K562 (cell line): Measurements from ENCODE around the gene FRMD3. TPM values are rescaled to one million over a fixed set of nuclear protein-coding genes. Genes with fewer than 3 reads are reported as not detected.

Experiments used
- ATAC-seq: fragments of 200-7000 bp; cut with Tn5 transposase; 3 replicates; pipeline ENCODE4 v1.9.1; 2020; ENCODE audit warnings: moderate library complexity
- BruUV-seq: library from RNA; stranded (reverse); fragments of 400-500 nt; replicated peaks from 2 replicates; lab custom pipeline; 2021; lab: Mats Ljungman, UMichigan
- CTCF ChIA-PET: fragments of 300-600 bp; formaldehyde crosslinking; extraction: SDS; loops from one replicate; lab custom pipeline; 2021; ENCODE audit warnings: low intra/inter-chr PET ratio; lab: Yijun Ruan, JAX
- POLR2A ChIA-PET: fragments of 300-600, 350-650 bp; sonication (Branson Sonifier 250); formaldehyde crosslinking; extraction: SDS; loops from one replicate; lab custom pipeline; 2021; ENCODE audit warnings: antibody characterized with exemption, inconsistent platforms; lab: Yijun Ruan, JAX
- DNase-seq, 4 experiments: peaks; one replicate each; pipeline versions ENCODE4 v3.0.0 to v3.0.0-alpha.2; 2011 to 2018; ENCODE audit warnings: low spot score in 3 of 4, mixed read lengths in 3 of 4; ENCODE audit errors: extremely low read depth in 1 of 4
- FAIRE-seq: peaks from 2 replicates; lab custom pipeline; 2011; peaks lifted over from hg19 to GRCh38; lab: Jason Lieb, UNC
- H2AFZ ChIP-seq: 2 replicates; pipeline ENCODE4 v1.6.0; 2011; ENCODE audit warnings: low read depth, low read length, control low read depth, inconsistent platforms
- H3K27ac ChIP-seq: fragments of 200-600 bp; 3 replicates; pipeline ENCODE4 v1.8.0; 2011; ENCODE audit warnings: low read depth, mild to moderate bottlenecking, control low read depth, inconsistent platforms, low read length, moderate library complexity, mixed read lengths; ENCODE audit errors: extremely low read depth
- H3K27me3 ChIP-seq, 2 experiments: fragments of 300-600 bp in 1 of 2; 2 replicates in 1 of 2; 3 replicates in 1 of 2; pipeline versions ENCODE4 v1.6.0 to v1.8.0; 2011; ENCODE audit warnings: inconsistent platforms in 2 of 2, low read length in 2 of 2, mild to moderate bottlenecking in 1 of 2, mixed read lengths in 1 of 2, moderate library complexity in 1 of 2; ENCODE audit not compliant: control insufficient read depth in 2 of 2, insufficient read depth in 2 of 2
- H3K36me3 ChIP-seq: fragments of 300-600 bp; 3 replicates; pipeline ENCODE4 v1.8.0; 2011; ENCODE audit warnings: mild to moderate bottlenecking, low read length, inconsistent platforms; ENCODE audit not compliant: control insufficient read depth, insufficient read depth
- H3K4me1 ChIP-seq, 2 experiments: fragments of 200-600 bp in 1 of 2; replicated peaks in 1 of 2; 2 replicates in 1 of 2; 3 replicates in 1 of 2; pipeline versions ENCODE4 v1.5.1 to v1.8.0; 2011; ENCODE audit warnings: inconsistent platforms in 2 of 2, low read length in 2 of 2, mild to moderate bottlenecking in 1 of 2, mixed read lengths in 1 of 2, moderate library complexity in 1 of 2; ENCODE audit not compliant: control insufficient read depth in 2 of 2, insufficient read depth in 2 of 2
- H3K4me2 ChIP-seq: 2 replicates; pipeline ENCODE4 v1.6.1; 2011; ENCODE audit warnings: low read length, control low read depth, inconsistent platforms, mixed read lengths; ENCODE audit not compliant: insufficient read depth
- H3K4me3 ChIP-seq: fragments of 200-600 bp; sonication (generic), shearing (Covaris generic); 2 replicates; pipeline ENCODE4 v1.5.1; 2016; ENCODE audit warnings: control low read depth, inconsistent platforms
- H3K79me2 ChIP-seq: fragments of 200-600 bp; 3 replicates; pipeline ENCODE4 v1.8.0; 2011; ENCODE audit warnings: low read length, inconsistent platforms; ENCODE audit not compliant: control insufficient read depth, insufficient read depth
- H3K9ac ChIP-seq, 2 experiments: 2 replicates each; pipeline versions ENCODE4 v1.6.0 to v1.6.1; 2011; ENCODE audit warnings: low read depth in 2 of 2, low read length in 2 of 2, control low read depth in 1 of 2, inconsistent platforms in 1 of 2, mild to moderate bottlenecking in 1 of 2, mixed read lengths in 1 of 2; ENCODE audit not compliant: insufficient read depth in 1 of 2
- H3K9me1 ChIP-seq: one replicate; pipeline ENCODE4 v1.6.0; 2011; ENCODE audit warnings: inconsistent platforms, mild to moderate bottlenecking, low read length, moderate library complexity; ENCODE audit not compliant: control insufficient read depth, insufficient read depth
- H3K9me3 ChIP-seq: replicated peaks from 2 replicates; pipeline ENCODE4 v1.5.1; 2011; ENCODE audit warnings: low read depth, low read length, inconsistent platforms; ENCODE audit not compliant: control insufficient read depth, insufficient read depth
- H4K20me1 ChIP-seq: replicated peaks from 2 replicates; pipeline ENCODE4 v1.6.1; 2011; ENCODE audit warnings: low read length, inconsistent platforms, mixed read lengths; ENCODE audit not compliant: control insufficient read depth, insufficient read depth
- ARHGAP35 ChIP-seq: fragments of 450-650 bp; IDR thresholded peaks from 2 replicates; pipeline ENCODE4 v1.6.1; 2018; ENCODE audit not compliant: partially characterized antibody
- CBX3 ChIP-seq, 2 experiments: IDR thresholded peaks; 1 replicate in 1 of 2; 2 replicates in 1 of 2; pipeline ENCODE4 v1.6.1; 2012; ENCODE audit warnings: inconsistent platforms in 2 of 2, low read length in 2 of 2, borderline replicate concordance in 1 of 2, control low read depth in 1 of 2
- CCNT2 ChIP-seq: IDR thresholded peaks from 2 replicates; pipeline ENCODE4 v1.6.1; 2011; ENCODE audit warnings: borderline replicate concordance, low read depth, mild to moderate bottlenecking, moderate library complexity, mixed read lengths, low read length; ENCODE audit not compliant: insufficient read length; ENCODE audit errors: extremely low read depth
- HOXB6 ChIP-seq: fragments of 250-450 bp; sonication (Bioruptor Pico); IDR thresholded peaks from 2 replicates; pipeline ENCODE4 v1.5.1; 2022; ENCODE audit warnings: mild to moderate bottlenecking, borderline replicate concordance
- MAFK ChIP-seq: IDR thresholded peaks from 2 replicates; pipeline ENCODE4 v1.6.1; 2011; ENCODE audit warnings: low read length, improper control_type of control experiment
- NBN ChIP-seq: fragments of 450-650 bp; IDR thresholded peaks from 2 replicates; pipeline ENCODE4 v1.6.1; 2016; ENCODE audit warnings: low read depth, mild to moderate bottlenecking
- NFE2L1 ChIP-seq: fragments of 450-650 bp; IDR thresholded peaks from 2 replicates; pipeline ENCODE4 v1.6.1; 2016; ENCODE audit warnings: missing genetic modification characterization, low read depth, mild to moderate bottlenecking, missing compliant biosample characterization, moderate library complexity, borderline replicate concordance
- PBX2 ChIP-seq, 2 experiments: IDR thresholded peaks in 1 of 2; conservative IDR thresholded peaks in 1 of 2; 2 replicates each; pipeline ENCODE4 v1.6.1; 2016; ENCODE audit warnings: low read depth in 2 of 2, mild to moderate bottlenecking in 1 of 2, missing compliant biosample characterization in 1 of 2, missing genetic modification characterization in 1 of 2, moderate library complexity in 1 of 2
- RERE ChIP-seq: sonication (generic); formaldehyde crosslinking; IDR thresholded peaks from 2 replicates; pipeline ENCODE4 v1.8.0; 2023; ENCODE audit warnings: missing genetic modification reagents, mild to moderate bottlenecking, borderline replicate concordance
- RHOXF2B ChIP-seq: fragments of 250-450 bp; sonication (Bioruptor Pico); conservative IDR thresholded peaks from 2 replicates; pipeline ENCODE4 v1.5.1; 2021
- SNIP1 ChIP-seq: fragments of 450-650 bp; IDR thresholded peaks from 2 replicates; pipeline ENCODE4 v1.7.1; 2017; ENCODE audit warnings: low read depth, mild to moderate bottlenecking
- USF1 ChIP-seq: sonication (generic); formaldehyde crosslinking; IDR thresholded peaks from 2 replicates; pipeline ENCODE4 v1.9.0; 2022; ENCODE audit warnings: mild to moderate bottlenecking, missing genetic modification reagents
- ZNF12 ChIP-seq: sonication (generic); formaldehyde crosslinking; IDR thresholded peaks from 2 replicates; pipeline ENCODE4 v1.4.0; 2020; ENCODE audit warnings: mild to moderate bottlenecking, missing genetic modification reagents
- ZNF586 ChIP-seq: fragments of 450-650 bp; formaldehyde crosslinking; conservative IDR thresholded peaks from 2 replicates; pipeline ENCODE4 v1.4.0; 2020; ENCODE audit warnings: mild to moderate bottlenecking, moderate library complexity
- WGBS: fragments of 100-300 bp; shearing (Covaris generic); methylation state at CpG from one replicate; pipeline ENCODE4 v1.1.6; 2016; ENCODE audit warnings: low coverage, mixed read lengths; ENCODE audit not compliant: insufficient coverage; ENCODE audit errors: missing lambda C conversion rate; 5-methylcytosine and 5-hydroxymethylcytosine counted together
- in situ Hi-C: fragments of 300-500 bp; cut with MboI; formaldehyde crosslinking; loops from 4 replicates; pipeline ENCODE4 v1.15.0; 2018; ENCODE audit warnings: inconsistent platforms, mixed read lengths
- intact Hi-C: fragments of 100-400 bp; cut with micrococcal nuclease; formaldehyde crosslinking; loops from 2 replicates; pipeline ENCODE4 v1.14.2; 2022
- polyA plus RNA-seq, 8 experiments: library from polyadenylated mRNA; depleted of rRNA in 4 of 8; stranded (reverse) in 5 of 8; unstranded in 3 of 8; fragments of >200 nt; fragmentation: Nextera tagmentation in 2 of 8; fragmentation: Illumina TruSeq in 1 of 8; extraction: Ambion mirVana in 2 of 8; extraction: Trizol in 1 of 8; gene quantifications; 2 replicates each; pipeline versions ENCODE4 v1.2.1 to v1.2.3, GENCODE V29; 2011 to 2014; ENCODE audit warnings: inconsistent platforms in 1 of 8, missing spikeins in 1 of 8
- total RNA-seq, 7 experiments: library from RNA; depleted of rRNA in 6 of 7; stranded (reverse); fragments of >200 nt in 6 of 7; fragmentation: Illumina TruSeq in 2 of 7; extraction: Trizol in 2 of 7; gene quantifications; 2 replicates each; pipeline versions ENCODE4 v1.2.1 to v1.2.3, GENCODE V29; 2011 to 2021; ENCODE audit warnings: low replicate concordance in 1 of 7

The FRMD3 gene
- total and polyA plus RNA-seq, 9 of the 15 experiments (the other 6 are each of a cell fraction or from before 2014, with no cell fraction given) = 0.09 to 0.51 (median 0.21) TPM

- intact Hi-C loops = no loop called here
- ChIA-PET CTCF (no interaction called here), POLR2A (no interaction called here)
- Histone ChIP-seq H3K4me3 (no peak overlapping the region), H3K4me1 (no peaks in the 10 kb centered on the region), H3K27ac (no peak overlapping the region), H3K79me2 (no peaks in the 10 kb centered on the region), H3K36me3 (no peaks in the 10 kb centered on the region), H3K27me3 (no peaks in the 10 kb centered on the region), H3K4me2 (no peak overlapping the region), H3K9me3 (no peaks in the 10 kb centered on the region), H3K9ac (no peak overlapping the region), H3K9me1 (no peaks in the 10 kb centered on the region), H2AFZ (no peak overlapping the region), H4K20me1 (no peaks in the 10 kb centered on the region)
- FAIRE-seq (no peak), DNase-seq (no peak), ATAC-seq (no peak)
- BruUV-seq = no TSS peak
- in situ Hi-C loops = no loop called here
- 0% methylated on average over 2 of the region's 5 CpGs for WGBS
- TF ChIP-seq ZNF12 (CRISPR knock-in tag) (no peak), MAFK (no peak), ZNF586 (no peak), CCNT2 (no peak), NFE2L1 (tag) (no peak), SNIP1 (no peak), CBX3 (IDR thresholded peaks at IDR 0.05; ENCODE audit: borderline replicate concordance in 1 of 2, low read length in 2 of 2) (no peak), USF1 (CRISPR knock-in tag) (no peak), ARHGAP35 (no peak), PBX2 (CRISPR knock-in tag; IDR thresholded peaks at IDR 0.05; ENCODE audit: low read depth) (no peak), PBX2 (tag; conservative IDR thresholded peaks at IDR 0.05; ENCODE audit: low read depth) (no peak), RHOXF2B (CRISPR knock-in tag) (no peak), HOXB6 (CRISPR knock-in tag) (no peak), RERE (CRISPR knock-in tag) (no peak), NBN (no peak)
Observed at GRCh38 chr9:83274787-83275186, 263.4 kb downstream of the FRMD3 start.
